Smooth muscle cell (in vitro differentiated cells): ENCODE results near the gene SHMT1. TPM values are rescaled to one million over a fixed set of nuclear protein-coding genes. Genes with fewer than 3 reads are reported as not detected.

Experiments
- DNase-seq: peaks from one replicate; lab custom pipeline; 2025; ENCODE audit not compliant: unreplicated experiment; lab: John Stamatoyannopoulos, UW
- H2AFZ ChIP-seq: fragments of 200-600 bp; sonication (generic); 2 replicates; pipeline ENCODE4 v1.6.0; 2016; ENCODE audit warnings: antibody characterized with exemption, low read depth, mild to moderate bottlenecking
- H3F3A ChIP-seq: fragments of 200-600 bp; sonication (generic); 2 replicates; pipeline ENCODE4 v1.6.0; 2017; ENCODE audit warnings: antibody characterized with exemption, low read depth
- H3K27ac ChIP-seq: fragments of 200-600 bp; sonication (generic); 2 replicates; pipeline ENCODE4 v1.5.1; 2016; ENCODE audit warnings: low read depth, mild to moderate bottlenecking
- H3K27me3 ChIP-seq: fragments of 200-600 bp; sonication (generic); 2 replicates; pipeline ENCODE4 v1.6.1; 2016; ENCODE audit warnings: low read depth, mild to moderate bottlenecking
- H3K36me3 ChIP-seq: fragments of 200-600 bp; sonication (generic); 2 replicates; pipeline ENCODE4 v1.5.1; 2016; ENCODE audit warnings: low read depth
- H3K4me1 ChIP-seq: fragments of 200-600 bp; sonication (generic); 2 replicates; pipeline ENCODE4 v1.5.1; 2016; ENCODE audit warnings: low read depth
- H3K4me2 ChIP-seq: fragments of 200-600 bp; sonication (generic); 2 replicates; pipeline ENCODE4 v1.6.0; 2016; ENCODE audit warnings: mild to moderate bottlenecking
- H3K4me3 ChIP-seq: fragments of 200-600 bp; sonication (generic); 2 replicates; pipeline ENCODE4 v1.5.1; 2016; ENCODE audit warnings: mild to moderate bottlenecking
- H3K79me2 ChIP-seq: fragments of 200-600 bp; sonication (generic); 2 replicates; pipeline ENCODE4 v1.6.0; 2016; ENCODE audit warnings: low read depth, mild to moderate bottlenecking
- H3K9ac ChIP-seq: fragments of 200-600 bp; sonication (generic); 2 replicates; pipeline ENCODE4 v1.6.0; 2016; ENCODE audit warnings: low read depth
- H3K9me3 ChIP-seq: fragments of 200-600 bp; sonication (generic); replicated peaks from 2 replicates; pipeline ENCODE4 v1.5.1; 2016; ENCODE audit warnings: low read depth
- H4K20me1 ChIP-seq: fragments of 200-600 bp; sonication (generic); 2 replicates; pipeline ENCODE4 v1.6.0; 2016; ENCODE audit warnings: low read depth
- CTCF ChIP-seq: fragments of 200-600 bp; sonication (generic); IDR thresholded peaks from 2 replicates; pipeline ENCODE4 v1.5.1; 2017; ENCODE audit warnings: borderline replicate concordance, mild to moderate bottlenecking, antibody characterized with exemption; ENCODE audit not compliant: insufficient read depth, poor library complexity, severe bottlenecking
- WGBS: methylation state at CpG from one replicate; pipeline ENCODE4 v1.1.7; 2016; ENCODE audit warnings: low lambda C conversion rate; 5-methylcytosine and 5-hydroxymethylcytosine counted together
- polyA plus RNA-seq: library from polyadenylated mRNA; unstranded; fragments of >200 nt; fragmentation: Nextera tagmentation; extraction: Ambion mirVana; gene quantifications from 2 replicates; pipeline ENCODE4 v1.2.1, GENCODE V29; 2016
- total RNA-seq: library from RNA; depleted of rRNA; stranded (reverse); fragments of >200 nt; gene quantifications from 2 replicates; pipeline ENCODE4 v1.2.3, GENCODE V29; 2014

The SHMT1 gene
- total and polyA plus RNA-seq, 2 experiments from 2014 or later, result 4.1 to 10.3 TPM

- DNase-seq, result no peak
- Histone ChIP-seq H3K9me3 (no peaks in the 10 kb centered on the region), H3K4me2 (no peak overlapping the region), H3K36me3 (no peaks in the 10 kb centered on the region), H4K20me1 (no peaks in the 10 kb centered on the region), H3K4me3 (no peak overlapping the region), H3K9ac (no peak overlapping the region), H3K79me2 (no peaks in the 10 kb centered on the region), H3K27me3 (no peaks in the 10 kb centered on the region), H3K4me1 (no peaks in the 10 kb centered on the region), H3K27ac (no peak overlapping the region), H3F3A (no peaks in the 10 kb centered on the region), H2AFZ (no peak overlapping the region)
- 97% methylated on average over 5 of the region's 5 CpGs for WGBS
- no peak for TF ChIP-seq CTCF
Observed at GRCh38 chr17:18370761-18371160, 7.4 kb upstream of the SHMT1 start.

GRCh38 chr17:18368946-18369345 is 5.6 kb upstream of the SHMT1 start:
- WGBS, result 69% methylated on average over 8 of the region's 8 CpGs
- TF ChIP-seq CTCF, result no peak

GRCh38 chr17:18364166-18364565 is 816 bp upstream of the SHMT1 start:
- Histone ChIP-seq H3F3A (no peaks in the 10 kb centered on the region), H3K4me1 (peaks cover 7% of the 10 kb centered on the region), H3K9me3 (no peaks in the 10 kb centered on the region), H3K79me2 (no peaks in the 10 kb centered on the region), H3K9ac (no peak overlapping the region), H3K4me2 (no peak overlapping the region), H3K27ac (no peak overlapping the region), H4K20me1 (no peaks in the 10 kb centered on the region), H2AFZ (no peak overlapping the region), H3K36me3 (no peaks in the 10 kb centered on the region), H3K27me3 (no peaks in the 10 kb centered on the region), H3K4me3 (no peak overlapping the region)
- WGBS, result 95% methylated on average over 6 of the region's 6 CpGs
- no peak for DNase-seq
- TF ChIP-seq CTCF, result no peak

More at GRCh38 chr17:18368946-18369345, 5.6 kb upstream of the SHMT1 start:
- Histone ChIP-seq H3K36me3 (no peaks in the 10 kb centered on the region), H3K9me3 (no peaks in the 10 kb centered on the region), H3K4me3 (no peak overlapping the region), H3K4me1 (no peaks in the 10 kb centered on the region), H3K9ac (no peak overlapping the region), H3K27ac (no peak overlapping the region), H3K79me2 (no peaks in the 10 kb centered on the region), H2AFZ (no peak overlapping the region), H3F3A (no peaks in the 10 kb centered on the region), H3K4me2 (no peak overlapping the region), H4K20me1 (no peaks in the 10 kb centered on the region), H3K27me3 (no peaks in the 10 kb centered on the region)
- DNase-seq, result no peak

- no peak for DNase-seq
- 9% methylated on average over 14 of the region's 14 CpGs for WGBS
- Histone ChIP-seq H3F3A (no peaks in the 10 kb centered on the region), H3K27me3 (no peaks in the 10 kb centered on the region), H3K79me2 (no peaks in the 10 kb centered on the region), H3K4me1 (peaks cover 7% of the 10 kb centered on the region), H4K20me1 (no peaks in the 10 kb centered on the region), H3K9ac (peak overlapping the region; percentile 26), H3K4me3 (peak overlapping the region; percentile 63), H3K27ac (no peak overlapping the region), H3K36me3 (no peaks in the 10 kb centered on the region), H3K4me2 (peak overlapping the region; percentile 94), H2AFZ (peak overlapping the region; percentile 91), H3K9me3 (no peaks in the 10 kb centered on the region)
- TF ChIP-seq CTCF, result no peak
Observed at GRCh38 chr17:18362698-18363100, 651 bp downstream of the SHMT1 start.
